ENCODE data around the gene JMJD6.

Gene JMJD6

DNA sequence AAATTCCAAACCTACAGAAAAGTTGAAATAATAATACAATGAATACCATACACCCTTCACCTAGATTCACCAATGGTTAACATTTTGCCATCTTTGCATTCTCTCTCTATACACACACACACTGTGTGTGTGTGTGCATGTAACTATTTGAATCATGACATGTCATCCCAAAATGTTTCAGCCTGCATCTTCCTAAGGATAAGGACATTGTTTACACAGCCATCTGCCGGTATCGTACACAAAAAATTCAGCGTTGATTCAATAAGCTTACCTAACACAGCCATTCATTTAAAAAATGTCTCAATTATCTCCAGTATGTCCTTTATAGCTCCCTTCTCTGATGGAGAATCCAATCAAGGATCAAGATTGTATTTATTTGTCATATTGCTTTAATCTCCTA is 19.6 kb downstream of the JMJD6 start:
- TF ChIP-seq, protein P1, sequence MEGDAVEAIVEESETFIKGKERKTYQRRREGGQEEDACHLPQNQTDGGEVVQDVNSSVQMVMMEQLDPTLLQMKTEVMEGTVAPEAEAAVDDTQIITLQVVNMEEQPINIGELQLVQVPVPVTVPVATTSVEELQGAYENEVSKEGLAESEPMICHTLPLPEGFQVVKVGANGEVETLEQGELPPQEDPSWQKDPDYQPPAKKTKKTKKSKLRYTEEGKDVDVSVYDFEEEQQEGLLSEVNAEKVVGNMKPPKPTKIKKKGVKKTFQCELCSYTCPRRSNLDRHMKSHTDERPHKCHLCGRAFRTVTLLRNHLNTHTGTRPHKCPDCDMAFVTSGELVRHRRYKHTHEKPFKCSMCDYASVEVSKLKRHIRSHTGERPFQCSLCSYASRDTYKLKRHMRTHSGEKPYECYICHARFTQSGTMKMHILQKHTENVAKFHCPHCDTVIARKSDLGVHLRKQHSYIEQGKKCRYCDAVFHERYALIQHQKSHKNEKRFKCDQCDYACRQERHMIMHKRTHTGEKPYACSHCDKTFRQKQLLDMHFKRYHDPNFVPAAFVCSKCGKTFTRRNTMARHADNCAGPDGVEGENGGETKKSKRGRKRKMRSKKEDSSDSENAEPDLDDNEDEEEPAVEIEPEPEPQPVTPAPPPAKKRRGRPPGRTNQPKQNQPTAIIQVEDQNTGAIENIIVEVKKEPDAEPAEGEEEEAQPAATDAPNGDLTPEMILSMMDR (IDR thresholded peaks at IDR 0.05; ENCODE audit: control insufficient read depth, extremely low read depth, insufficient read depth), result no peak
- DNase-seq (ENCODE audit: low read depth), result no peak
- no peak overlapping the region for H3K4me3 ChIP-seq (ENCODE audit: low read depth, low read length)

DNA sequence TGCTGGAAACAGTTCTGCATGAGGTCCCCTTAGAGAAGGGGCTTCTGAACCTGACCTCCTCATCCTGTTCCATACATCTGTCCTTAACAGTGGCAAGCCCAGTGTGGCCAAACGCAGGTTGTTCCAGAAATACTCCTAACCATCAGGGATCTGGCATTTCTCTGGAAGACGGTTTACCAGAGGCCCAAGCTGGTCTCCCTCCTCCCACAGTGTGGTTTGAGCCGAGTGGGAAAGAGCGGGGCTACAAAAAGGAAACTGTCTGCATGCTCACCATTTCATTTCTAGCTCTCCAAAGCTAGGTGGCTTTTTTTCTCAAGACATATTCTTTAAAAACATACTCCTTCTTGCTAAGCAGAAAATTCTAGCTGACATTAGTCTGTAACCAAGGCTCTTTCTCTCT is 21.6 kb downstream of the JMJD6 start:
- TF ChIP-seq, protein P1 (IDR thresholded peaks at IDR 0.05; ENCODE audit: control insufficient read depth, extremely low read depth, insufficient read depth), result no peak
- no peak overlapping the region for H3K4me3 ChIP-seq (ENCODE audit: low read depth, low read length)
- DNase-seq (ENCODE audit: low read depth), result no peak

DNA sequence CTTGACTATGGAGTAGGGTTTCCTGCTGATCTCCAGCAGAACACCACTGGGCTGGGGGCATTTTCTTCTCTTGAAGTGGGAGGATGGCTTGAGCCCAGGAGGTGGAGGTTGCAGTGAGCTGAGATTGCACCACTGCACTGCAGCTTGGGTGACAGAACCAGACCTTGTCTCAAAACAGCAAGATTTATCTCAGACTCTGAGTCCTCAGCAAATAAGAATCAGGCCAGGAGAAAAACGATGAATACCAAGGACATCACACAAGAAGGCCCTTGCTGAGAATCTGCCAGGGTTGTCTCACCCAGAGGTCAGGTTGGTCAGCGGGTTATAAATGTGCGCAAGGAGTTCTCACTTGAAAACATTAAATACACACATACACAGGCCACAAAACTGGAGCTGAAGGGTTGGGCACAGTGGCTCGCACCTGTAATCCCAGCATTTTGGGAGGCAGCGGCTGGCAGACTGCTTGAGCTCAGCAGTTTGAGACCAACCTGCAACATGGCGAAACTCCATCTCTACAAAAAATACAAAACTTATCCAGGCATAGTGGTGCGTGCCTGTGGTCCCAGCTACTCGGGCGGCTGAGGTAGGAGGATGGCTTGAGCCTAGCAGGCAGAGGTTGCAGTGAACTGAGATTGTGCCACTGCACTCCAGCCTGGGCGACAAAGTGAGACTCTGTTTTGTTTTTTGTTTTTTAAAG is 23.3 kb downstream of the JMJD6 start:
- no peak overlapping the region for H3K4me3 ChIP-seq (ENCODE audit: low read depth, low read length)
- no peak for DNase-seq (ENCODE audit: low read depth)
- TF ChIP-seq, protein P1 (IDR thresholded peaks at IDR 0.05; ENCODE audit: control insufficient read depth, extremely low read depth, insufficient read depth), result no peak

DNA sequence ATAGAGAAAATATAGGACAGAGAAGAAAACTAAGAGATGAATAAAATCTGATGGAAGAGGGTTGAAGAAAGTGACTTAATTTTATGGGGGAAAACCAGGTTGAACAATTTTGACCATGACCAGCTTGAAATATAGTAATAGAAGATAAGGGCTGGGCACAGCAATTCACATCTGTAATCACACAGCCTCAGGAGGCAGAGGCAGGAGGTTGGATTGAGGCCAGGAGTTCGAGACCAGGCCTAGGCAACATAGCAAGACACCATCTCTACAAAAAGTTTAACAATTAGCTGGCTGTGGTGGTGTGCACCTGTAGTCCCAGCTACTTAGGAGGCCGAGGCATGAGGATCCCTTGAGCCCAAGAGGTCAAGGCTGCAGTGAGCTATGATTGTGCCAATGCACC is 24.3 kb downstream of the JMJD6 start:
- no peak for DNase-seq (ENCODE audit: low read depth)
- TF ChIP-seq, protein P1 (IDR thresholded peaks at IDR 0.05; ENCODE audit: control insufficient read depth, extremely low read depth, insufficient read depth), result no peak
- no peak overlapping the region for H3K4me3 ChIP-seq (ENCODE audit: low read depth, low read length)

DNA sequence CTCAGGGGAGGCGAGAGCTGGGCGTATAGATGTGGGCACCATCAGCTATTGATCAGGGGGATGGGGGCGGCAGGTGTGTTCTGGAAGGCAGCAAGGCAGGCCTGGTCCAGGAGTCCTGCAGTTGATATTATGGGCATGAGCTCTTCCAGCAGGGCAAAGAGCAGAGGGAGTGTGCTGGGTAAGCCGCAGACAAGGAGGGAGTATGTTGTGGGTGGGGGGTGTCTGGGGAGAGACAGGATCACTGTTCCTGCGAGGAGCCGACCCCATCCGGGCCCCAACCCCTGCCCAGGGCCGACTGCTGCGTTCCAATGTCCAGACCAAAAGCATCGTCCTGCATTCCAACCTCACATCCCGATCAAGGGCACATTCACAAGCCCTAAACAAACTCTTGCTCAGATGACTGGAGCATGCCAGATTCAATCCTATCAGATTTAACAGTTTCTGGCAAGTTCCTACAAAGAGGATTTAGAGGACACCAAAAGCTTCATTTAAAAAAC is 24.9 kb downstream of the JMJD6 start:
- TF ChIP-seq, protein P1 (IDR thresholded peaks at IDR 0.05; ENCODE audit: control insufficient read depth, extremely low read depth, insufficient read depth), result no peak
- no peak for DNase-seq (ENCODE audit: low read depth)
- H3K4me3 ChIP-seq (ENCODE audit: low read depth, low read length), result no peak overlapping the region

DNA sequence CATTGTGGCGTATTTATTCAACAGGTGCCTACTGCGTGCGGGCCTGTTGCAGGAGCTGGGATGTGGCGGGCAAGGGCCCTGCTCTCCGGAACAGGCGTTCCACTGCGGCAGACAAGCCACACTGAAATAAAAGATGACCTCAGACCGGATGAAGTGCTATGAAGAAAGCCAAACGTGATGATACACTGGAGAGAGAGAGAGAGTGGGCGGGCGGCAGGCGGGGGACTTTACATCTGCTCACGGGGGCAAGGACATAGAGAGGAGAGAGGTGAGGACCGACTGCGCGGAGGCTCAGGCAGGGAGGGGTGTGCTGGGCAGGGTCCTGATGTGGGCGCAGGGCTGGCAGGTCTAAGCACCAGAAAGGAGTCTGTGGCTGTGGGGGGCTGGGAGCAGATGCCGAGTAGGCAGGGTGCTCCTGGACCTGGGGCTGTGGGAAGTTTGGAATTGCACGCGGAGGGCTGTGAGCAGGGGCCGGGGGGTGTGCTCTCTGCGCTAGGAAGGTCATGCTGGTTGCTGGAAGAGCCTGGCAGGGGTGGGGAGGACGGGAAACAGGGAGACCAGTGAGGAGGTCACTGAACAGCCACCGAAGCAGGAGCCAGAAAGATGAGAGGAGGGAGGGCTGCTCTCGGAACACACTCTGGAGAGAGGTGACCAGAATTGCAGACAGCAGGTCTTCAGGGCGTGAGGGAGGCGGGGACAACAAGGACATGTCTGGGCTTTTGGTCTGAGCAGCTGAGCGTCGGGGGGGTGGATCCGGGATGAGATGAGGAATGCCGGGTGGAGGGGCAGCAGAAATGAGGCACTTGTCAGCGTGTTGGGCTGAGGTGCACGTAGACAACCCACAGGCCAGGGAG is 25.6 kb downstream of the JMJD6 start:
- no peak for DNase-seq (ENCODE audit: low read depth)
- no peak overlapping the region for H3K4me3 ChIP-seq (ENCODE audit: low read depth, low read length)
- TF ChIP-seq, protein P1 (IDR thresholded peaks at IDR 0.05; ENCODE audit: control insufficient read depth, extremely low read depth, insufficient read depth), result no peak

All from LNCaP clone FGC (cell line).